ENCODE results near the gene IRGM.

IRGM gene

GRCh38 chr5:150895431-150896428, 49.4 kb downstream of the IRGM start:
- DNase-seq (ENCODE audit: low read depth) = no peak

Measured in stromal cell of bone marrow (primary cell).